Neuronal stem cell (in vitro differentiated cells): ENCODE results near the gene MANBA.

Experiments used
- DNase-seq: peaks from one replicate; pipeline ENCODE4 v3.0.0-alpha.2; 2013; ENCODE audit warnings: low spot score
- H2AFZ ChIP-seq: one replicate; pipeline ENCODE4 v1.6.1; 2013; ENCODE audit warnings: mild to moderate bottlenecking, low read length, inconsistent platforms
- H2AK5ac ChIP-seq: 2 replicates; pipeline ENCODE4 v1.6.1; 2013; ENCODE audit warnings: low read depth, mild to moderate bottlenecking, inconsistent platforms, low read length, moderate library complexity, mixed read lengths
- H2BK120ac ChIP-seq: 2 replicates; pipeline ENCODE4 v1.6.1; 2013; ENCODE audit warnings: low read depth, mild to moderate bottlenecking, inconsistent platforms, low read length, moderate library complexity, mixed read lengths
- H2BK12ac ChIP-seq: one replicate; pipeline ENCODE4 v1.6.1; 2013; ENCODE audit warnings: low read length, inconsistent platforms
- H2BK15ac ChIP-seq: 2 replicates; pipeline ENCODE4 v1.6.1; 2013; ENCODE audit warnings: mild to moderate bottlenecking, low read length, inconsistent platforms, mixed read lengths
- H2BK5ac ChIP-seq: one replicate; pipeline ENCODE4 v1.6.1; 2013; ENCODE audit warnings: inconsistent platforms, mild to moderate bottlenecking, low read length, moderate library complexity
- H3K14ac ChIP-seq: one replicate; pipeline ENCODE4 v1.6.1; 2013; ENCODE audit warnings: low read length, inconsistent platforms
- H3K18ac ChIP-seq: 2 replicates; pipeline ENCODE4 v1.6.1; 2013; ENCODE audit warnings: low read length, inconsistent platforms
- H3K23ac ChIP-seq: 2 replicates; pipeline ENCODE4 v1.6.1; 2013; ENCODE audit warnings: low read depth, mild to moderate bottlenecking, mixed read lengths, low read length, inconsistent platforms; ENCODE audit not compliant: poor library complexity
- H3K27ac ChIP-seq: replicated peaks from 3 replicates; pipeline ENCODE4 v1.5.1; 2013; ENCODE audit warnings: low read length, inconsistent platforms
- H3K27me3 ChIP-seq, 3 experiments: 2 replicates each; pipeline ENCODE4 v1.6.1; 2013; ENCODE audit warnings: low read length in 3 of 3, mild to moderate bottlenecking in 2 of 3, inconsistent platforms in 1 of 3, low read depth in 1 of 3, mixed read lengths in 1 of 3, moderate library complexity in 1 of 3; ENCODE audit not compliant: control insufficient read depth in 3 of 3, insufficient read depth in 3 of 3
- H3K36me3 ChIP-seq, 2 donors: replicated peaks in 1 of 2; 2 replicates each; pipeline ENCODE4 v1.6.1; 2013; ENCODE audit warnings: low read length in 2 of 2; ENCODE audit not compliant: control insufficient read depth in 2 of 2, insufficient read depth in 2 of 2
- H3K4ac ChIP-seq: 2 replicates; pipeline ENCODE4 v1.6.1; 2013; ENCODE audit warnings: inconsistent platforms, mild to moderate bottlenecking, low read length, moderate library complexity
- H3K4me1 ChIP-seq, 2 donors: 1 replicate in 1 of 2; 2 replicates in 1 of 2; pipeline ENCODE4 v1.6.1; 2013; ENCODE audit warnings: low read length in 2 of 2, low read depth in 1 of 2; ENCODE audit not compliant: control insufficient read depth in 2 of 2, insufficient read depth in 1 of 2
- H3K4me2 ChIP-seq: one replicate; pipeline ENCODE4 v1.6.1; 2013; ENCODE audit warnings: mild to moderate bottlenecking, low read length, inconsistent platforms; ENCODE audit not compliant: insufficient read depth, poor library complexity, severe bottlenecking
- H3K4me3 ChIP-seq, 2 donors: 2 replicates each; pipeline ENCODE4 v1.5.1; 2013; ENCODE audit warnings: low read length in 2 of 2, mild to moderate bottlenecking in 2 of 2, inconsistent platforms in 1 of 2, moderate library complexity in 1 of 2
- H3K79me1 ChIP-seq: one replicate; pipeline ENCODE4 v1.6.1; 2013; ENCODE audit warnings: low read depth, mild to moderate bottlenecking, inconsistent platforms, low read length, moderate library complexity
- H3K9ac ChIP-seq: one replicate; pipeline ENCODE4 v1.6.1; 2013; ENCODE audit warnings: mild to moderate bottlenecking, low read depth, low read length, inconsistent platforms; ENCODE audit not compliant: poor library complexity
- H3K9me3 ChIP-seq, 2 donors: replicated peaks in 1 of 2; 2 replicates each; pipeline versions ENCODE3 to v1.6.1; 2013; ENCODE audit warnings: low read length in 2 of 2, mild to moderate bottlenecking in 2 of 2, inconsistent platforms in 1 of 2, low read depth in 1 of 2, mixed read lengths in 1 of 2, moderate library complexity in 1 of 2; ENCODE audit not compliant: control insufficient read depth in 2 of 2, insufficient read depth in 1 of 2
- H4K8ac ChIP-seq: one replicate; pipeline ENCODE4 v1.6.1; 2013; ENCODE audit warnings: low read depth, mild to moderate bottlenecking, inconsistent platforms, low read length, moderate library complexity
- H4K91ac ChIP-seq: one replicate; pipeline ENCODE4 v1.6.1; 2013; ENCODE audit warnings: low read length, low read depth, mild to moderate bottlenecking, inconsistent platforms; ENCODE audit not compliant: poor library complexity
- WGBS, 2 donors: extraction: QIAGEN DNeasy Blood & Tissue Kit; methylation state at CpG; one replicate each; pipeline ENCODE4 v1.1.7; 2013; ENCODE audit warnings: missing lambda C conversion rate in 2 of 2, mixed read lengths in 1 of 2; ENCODE audit not compliant: insufficient read length in 2 of 2, insufficient replicate concordance in 1 of 2; ENCODE audit errors: extremely low coverage in 2 of 2; 5-methylcytosine and 5-hydroxymethylcytosine counted together

Gene MANBA

DNA sequence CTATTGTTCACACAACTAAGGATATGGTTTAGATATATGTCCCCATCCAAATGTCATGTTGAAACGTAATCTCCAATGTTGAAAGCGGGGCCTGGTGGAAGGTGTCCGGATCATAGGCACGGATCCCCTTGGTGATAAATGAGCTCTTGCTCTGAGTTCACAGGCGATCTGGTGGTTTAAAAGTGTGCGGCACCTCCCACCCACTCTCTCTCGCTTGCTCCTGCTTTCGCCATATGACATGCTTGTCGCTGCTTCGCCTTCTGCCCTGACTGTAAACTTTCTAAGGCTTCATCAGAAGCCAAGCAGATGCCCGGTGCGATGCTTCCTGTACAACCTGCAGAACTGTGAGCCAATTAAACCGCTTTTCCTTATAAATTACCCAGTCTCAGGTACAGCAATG, 131.1 kb downstream of the MANBA start:
- Histone ChIP-seq H3K4me2 (no peak overlapping the region), H3K36me3 (peaks cover 9 to 10% of the 10 kb centered on the region in 2 donors), H2BK5ac (no peak overlapping the region), H3K9ac (no peak overlapping the region), H2BK120ac (no peak overlapping the region), H3K79me1 (no peaks in the 10 kb centered on the region), H3K9me3 (no peaks in the 10 kb centered on the region), H3K27me3 (no peaks in the 10 kb centered on the region), H3K14ac (no peak overlapping the region), H3K23ac (no peak overlapping the region), H4K91ac (no peak overlapping the region), H4K8ac (no peak overlapping the region), H2BK15ac (no peak overlapping the region), H2AFZ (no peak overlapping the region), H3K4me1 (peaks cover 2 to 7% of the 10 kb centered on the region in 2 donors), H3K27ac (no peak overlapping the region), H2BK12ac (no peak overlapping the region), H3K18ac (no peak overlapping the region), H3K4ac (no peak overlapping the region), H3K4me3 (no peak overlapping the region), H2AK5ac (no peak overlapping the region)
- WGBS, 2 donors, result no CpG with 5 or more reads among the region's 13 CpGs
- DNase-seq, result no peak

DNA sequence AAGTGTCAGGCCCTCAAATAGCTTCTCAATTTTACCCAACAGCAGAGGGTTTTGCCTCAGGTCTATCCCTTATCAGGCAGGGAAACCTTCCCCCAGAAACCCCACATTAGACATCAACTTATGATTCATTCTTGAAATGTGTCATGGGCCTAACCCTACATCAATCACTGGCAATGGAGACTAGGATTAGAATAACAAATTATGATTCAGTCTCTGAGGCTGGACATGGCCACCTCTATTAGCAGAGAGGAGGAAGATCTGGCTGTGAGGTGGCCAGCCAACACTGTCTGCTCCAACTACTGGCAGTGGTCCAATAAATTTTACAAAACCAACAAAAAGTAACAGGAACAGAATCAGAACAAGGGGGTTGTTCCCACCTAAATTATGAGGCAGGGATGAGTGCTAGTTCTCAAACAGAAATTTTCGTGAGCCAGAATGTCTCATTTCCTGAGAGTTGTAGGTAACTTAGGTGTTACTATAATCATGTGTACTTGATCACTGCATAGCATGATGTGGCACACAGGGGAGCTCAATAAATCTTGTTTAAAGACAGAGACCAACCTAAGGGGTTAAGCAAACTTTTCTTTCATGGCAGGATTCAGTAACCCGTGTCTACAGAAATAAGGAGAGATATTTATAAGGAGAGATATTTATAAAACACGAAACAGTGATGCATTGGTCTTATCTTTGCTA, 132.8 kb downstream of the MANBA start:
- Histone ChIP-seq H3K18ac (no peak overlapping the region), H3K9ac (no peak overlapping the region), H3K14ac (no peak overlapping the region), H3K4me2 (no peak overlapping the region), H3K4me1 (peaks cover 6 to 7% of the 10 kb centered on the region in 2 donors), H3K36me3 (peaks cover 3% of the 10 kb centered on the region in 2 donors), H3K27me3 (no peaks in the 10 kb centered on the region), H3K9me3 (no peaks in the 10 kb centered on the region), H3K79me1 (no peaks in the 10 kb centered on the region), H3K4ac (no peak overlapping the region), H2AK5ac (no peak overlapping the region), H3K23ac (no peak overlapping the region), H2AFZ (no peak overlapping the region), H2BK120ac (no peak overlapping the region), H4K8ac (no peak overlapping the region), H4K91ac (no peak overlapping the region), H2BK5ac (no peak overlapping the region), H3K4me3 (no peak overlapping the region), H3K27ac (no peak overlapping the region), H2BK15ac (no peak overlapping the region), H2BK12ac (no peak overlapping the region)
- no CpG with 5 or more reads among the region's 3 CpGs for WGBS, 2 donors
- DNase-seq, result no peak

DNA sequence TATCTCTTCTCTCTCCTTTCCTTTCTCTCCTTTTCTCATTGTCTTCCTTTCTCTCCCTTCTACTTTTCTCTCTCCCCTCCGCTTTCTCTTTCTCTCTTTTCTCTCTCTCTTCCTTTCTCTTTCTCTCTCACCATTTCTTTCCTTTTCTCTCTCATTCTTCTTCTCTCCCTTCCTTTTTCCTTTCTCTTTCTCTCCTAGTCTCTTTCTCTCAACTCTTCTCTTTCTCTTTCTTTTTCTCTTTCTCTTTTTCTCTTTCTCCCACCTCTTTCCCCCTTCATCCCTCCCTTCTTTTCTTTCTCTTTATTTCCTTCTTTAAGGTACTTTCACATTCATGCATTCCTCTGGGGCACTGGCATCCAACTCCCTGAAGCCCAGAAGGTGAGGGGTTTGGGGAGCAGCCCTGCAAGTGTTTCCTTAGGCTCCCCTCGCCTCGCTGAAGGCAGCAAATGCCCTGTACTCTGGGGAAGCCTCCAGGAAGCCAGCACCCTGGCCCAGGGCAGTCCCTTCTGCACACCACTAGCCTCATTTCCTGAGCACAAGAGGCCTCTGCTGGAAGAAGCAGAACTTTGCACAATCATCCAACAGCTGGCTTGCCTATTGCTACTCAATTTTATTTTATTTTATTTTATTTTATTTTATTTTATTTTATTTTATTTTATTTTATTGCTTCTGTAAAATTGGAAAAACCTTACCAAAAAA, 135.4 kb downstream of the MANBA start:
- no peak overlapping the region for H2BK5ac ChIP-seq
- H3K36me3 ChIP-seq, result no peaks in the 10 kb centered on the region
- no peaks in the 10 kb centered on the region for H3K79me1 ChIP-seq
- no peaks in the 10 kb centered on the region for H3K27me3 ChIP-seq
- no peak overlapping the region for H2AK5ac ChIP-seq
- no peak overlapping the region for H3K4me2 ChIP-seq
- H4K91ac ChIP-seq, result no peak overlapping the region
- H3K9me3 ChIP-seq, result no peaks in the 10 kb centered on the region
- peaks cover 0 to 9% of the 10 kb centered on the region in 2 donors for H3K4me1 ChIP-seq
- H3K9ac ChIP-seq, result no peak overlapping the region
- no peak overlapping the region for H2AFZ ChIP-seq
- no peak overlapping the region for H3K18ac ChIP-seq
- DNase-seq, result no peak
- whole genome bisulfite sequencing, 2 donors, result 93% methylated on average over 1 of the region's 3 CpGs; no CpG with 5 or more reads in 1 of the 2 donors
- no peak overlapping the region for H3K27ac ChIP-seq
- no peak overlapping the region for H2BK120ac ChIP-seq
- H2BK15ac ChIP-seq, result no peak overlapping the region
- no peak overlapping the region for H4K8ac ChIP-seq
- H3K4ac ChIP-seq, result no peak overlapping the region
- no peak overlapping the region for H3K4me3 ChIP-seq
- no peak overlapping the region for H3K23ac ChIP-seq
- H3K14ac ChIP-seq, result no peak overlapping the region
- H2BK12ac ChIP-seq, result no peak overlapping the region

DNA sequence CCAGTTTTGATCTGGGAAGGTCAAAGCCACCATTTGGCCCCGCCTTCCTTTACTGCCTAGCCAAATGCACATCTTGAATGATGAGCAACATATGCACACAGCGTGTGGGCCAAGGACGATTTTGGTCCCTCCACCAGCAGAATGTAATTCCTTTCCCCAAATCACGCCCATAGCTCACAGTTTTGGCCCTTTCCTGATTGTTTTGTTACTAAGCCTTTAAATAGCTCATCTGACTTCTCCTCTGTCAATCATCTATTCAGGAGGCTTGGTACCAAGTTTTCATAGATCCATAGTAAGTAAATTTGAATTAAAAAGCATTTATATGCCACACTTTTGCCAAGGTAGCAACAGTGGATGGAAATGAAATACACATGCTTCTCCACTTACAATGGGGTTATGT, 136.3 kb downstream of the MANBA start:
- Histone ChIP-seq H3K4me2 (no peak overlapping the region), H2BK15ac (no peak overlapping the region), H2AK5ac (no peak overlapping the region), H3K79me1 (no peaks in the 10 kb centered on the region), H3K4ac (no peak overlapping the region), H3K18ac (no peak overlapping the region), H3K27ac (no peak overlapping the region), H2AFZ (no peak overlapping the region), H3K9ac (no peak overlapping the region), H2BK120ac (no peak overlapping the region), H2BK5ac (no peak overlapping the region), H3K27me3 (no peaks in the 10 kb centered on the region), H3K14ac (no peak overlapping the region), H4K91ac (no peak overlapping the region), H3K23ac (no peak overlapping the region), H3K36me3 (no peaks in the 10 kb centered on the region), H3K4me1 (peaks cover 0 to 13% of the 10 kb centered on the region in 2 donors), H3K4me3 (no peak overlapping the region), H3K9me3 (no peaks in the 10 kb centered on the region), H4K8ac (no peak overlapping the region), H2BK12ac (no peak overlapping the region)
- no peak for DNase-seq
- no CpG with 5 or more reads among the region's 4 CpGs for WGBS, 2 donors
